GM23248 (cell line): ENCODE measurements around the gene PAX7.

ENCODE experiments used
- EZH2 ChIP-seq: fragments of 200-600 bp; sonication (generic); IDR thresholded peaks from 2 replicates; pipeline ENCODE4 v1.6.1; 2018; ENCODE audit warnings: antibody characterized with exemption, mild to moderate bottlenecking; ENCODE audit not compliant: insufficient read depth, poor library complexity, severe bottlenecking
- EZH2phosphoT487 ChIP-seq: fragments of 200-600 bp; sonication (generic); IDR thresholded peaks from 2 replicates; pipeline ENCODE4 v1.6.1; 2018; ENCODE audit warnings: antibody characterized with exemption, moderate library complexity, mild to moderate bottlenecking, low read depth; ENCODE audit not compliant: insufficient read depth

- TF ChIP-seq EZH2 (no peak), EZH2phosphoT487 (no peak)
Measured at GRCh38 chr1:18649693-18650370, 19.2 kb downstream of the PAX7 start.
